ENCODE data around the gene USH1C. TPM values are rescaled to one million over a fixed set of nuclear protein-coding genes. Genes with fewer than 3 reads are reported as not detected.

The USH1C gene
- total and polyA plus RNA-seq, 4 donors: 0.10 to 0.55 (median 0.13) TPM

- H3K9ac ChIP-seq (ENCODE audit: insufficient read depth in 1 of 2, low read length in 2 of 2): no peak overlapping the region
- no peak for TF ChIP-seq CTCF (IDR thresholded peaks at IDR 0.05; ENCODE audit: control extremely low read depth, extremely low read depth)
- H3K4me1 ChIP-seq (ENCODE audit: control insufficient read depth in 5 of 5, insufficient read depth in 5 of 5, low read length in 5 of 5): no peaks in the 10 kb centered on the region
- no peak overlapping the region for H3K4me3 ChIP-seq
- no peaks in the 10 kb centered on the region for H3K27me3 ChIP-seq (ENCODE audit: control insufficient read depth in 3 of 3, insufficient read depth in 3 of 3, low read length in 2 of 3)
- no peaks in the 10 kb centered on the region for H3K9me3 ChIP-seq (ENCODE audit: control insufficient read depth in 4 of 4, insufficient read depth in 3 of 4, low read length in 3 of 4)
- ATAC-seq (ENCODE audit: insufficient read depth, low FRiP score) (no peak), DNase-seq (no peak)
- 35 to 41% methylated on average over 8 of the region's 8 CpGs for WGBS, 2 donors
- no peak overlapping the region for H3K27ac ChIP-seq (ENCODE audit: low read depth in 1 of 2, low read length in 1 of 2)
- H3K36me3 ChIP-seq (ENCODE audit: control insufficient read depth in 4 of 4, insufficient read depth in 4 of 4, low read length in 4 of 4): no peaks in the 10 kb centered on the region
These were observed 86.6 kb downstream of the USH1C start for GRCh38 chr11:17457396-17458173.

GRCh38 chr11:17452668-17453067, 91.5 kb downstream of the USH1C start:
- Histone ChIP-seq H3K4me3 (no peak overlapping the region), H3K27ac (ENCODE audit: low read depth in 1 of 2, low read length in 1 of 2) (no peak overlapping the region), H3K27me3 (ENCODE audit: control insufficient read depth in 3 of 3, insufficient read depth in 3 of 3, low read length in 2 of 3) (no peaks in the 10 kb centered on the region), H3K9me3 (ENCODE audit: control insufficient read depth in 4 of 4, insufficient read depth in 3 of 4, low read length in 3 of 4) (no peaks in the 10 kb centered on the region), H3K36me3 (ENCODE audit: control insufficient read depth in 4 of 4, insufficient read depth in 4 of 4, low read length in 4 of 4) (no peaks in the 10 kb centered on the region), H3K4me1 (ENCODE audit: control insufficient read depth in 5 of 5, insufficient read depth in 5 of 5, low read length in 5 of 5) (no peaks in the 10 kb centered on the region), H3K9ac (ENCODE audit: insufficient read depth in 1 of 2, low read length in 2 of 2) (no peak overlapping the region)
- ATAC-seq (ENCODE audit: insufficient read depth, low FRiP score) (no peak), DNase-seq (no peak)
- no peak for TF ChIP-seq CTCF (IDR thresholded peaks at IDR 0.05; ENCODE audit: control extremely low read depth, extremely low read depth)
- 89 to 94% methylated on average over 2 of the region's 2 CpGs for WGBS, 2 donors

GRCh38 chr11:17449158-17449557, 95.1 kb downstream of the USH1C start:
- H3K9me3 ChIP-seq (ENCODE audit: control insufficient read depth in 4 of 4, insufficient read depth in 3 of 4, low read length in 3 of 4): no peaks in the 10 kb centered on the region
- H3K4me1 ChIP-seq (ENCODE audit: control insufficient read depth in 5 of 5, insufficient read depth in 5 of 5, low read length in 5 of 5): no peaks in the 10 kb centered on the region
- ATAC-seq (ENCODE audit: insufficient read depth, low FRiP score) (no peak), DNase-seq (no peak)
- no peak for TF ChIP-seq CTCF (IDR thresholded peaks at IDR 0.05; ENCODE audit: control extremely low read depth, extremely low read depth)
- H3K36me3 ChIP-seq (ENCODE audit: control insufficient read depth in 4 of 4, insufficient read depth in 4 of 4, low read length in 4 of 4): no peaks in the 10 kb centered on the region
- WGBS, 2 donors: 88 to 96% methylated on average over 8 of the region's 8 CpGs
- no peak overlapping the region for H3K4me3 ChIP-seq
- no peak overlapping the region for H3K9ac ChIP-seq (ENCODE audit: insufficient read depth in 1 of 2, low read length in 2 of 2)
- no peak overlapping the region for H3K27ac ChIP-seq (ENCODE audit: low read depth in 1 of 2, low read length in 1 of 2)
- H3K27me3 ChIP-seq (ENCODE audit: control insufficient read depth in 3 of 3, insufficient read depth in 3 of 3, low read length in 2 of 3): no peaks in the 10 kb centered on the region

All from lung (tissue), 12 donors.